ENCODE results near the gene NCK2. TPM values are rescaled to one million over a fixed set of nuclear protein-coding genes. Genes with fewer than 3 reads are reported as not detected.

Gene NCK2
- total RNA-seq, 1 experiment from 2014 or later: 26.7 TPM

DNA sequence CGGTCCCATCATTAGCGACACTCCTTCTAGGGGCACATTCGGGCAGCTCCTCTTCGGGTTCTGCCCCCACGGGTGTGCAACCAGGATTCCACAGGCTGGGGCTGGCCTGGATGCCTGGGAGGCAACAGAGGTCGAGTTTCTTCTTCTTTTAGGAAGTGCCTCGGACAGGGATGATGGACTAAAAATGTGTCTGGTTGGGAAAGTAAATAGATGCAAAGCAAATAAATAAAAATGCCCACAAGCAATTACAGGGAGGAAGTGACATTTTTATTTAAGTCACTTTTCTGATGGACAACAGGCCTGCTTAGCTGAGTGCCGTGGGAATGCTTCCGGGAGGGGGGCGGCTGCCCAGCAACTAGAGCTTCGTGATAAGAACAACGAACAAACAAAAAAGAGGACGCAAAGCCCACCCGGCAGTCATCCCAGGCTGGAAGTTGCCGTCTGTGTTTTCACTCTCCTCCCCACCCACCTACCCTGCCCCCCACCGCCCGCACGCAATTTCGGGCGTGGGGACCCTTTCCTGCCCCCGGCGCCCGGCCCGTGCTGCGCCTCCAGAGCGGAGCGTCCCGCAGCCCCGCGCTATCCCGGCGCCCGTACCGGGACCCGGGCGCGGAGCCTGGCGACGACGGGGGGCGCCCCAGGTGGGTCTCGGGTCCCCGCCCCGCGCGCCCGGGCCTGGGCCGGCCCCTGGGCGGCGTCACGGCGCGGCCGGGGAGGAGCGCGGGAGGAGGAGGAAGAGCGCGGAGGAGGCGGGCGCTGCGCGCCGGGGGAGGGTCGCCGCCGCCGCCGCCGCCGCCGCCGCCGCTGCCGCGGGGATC is 412 bp upstream of the NCK2 start:
- peaks cover 39% of the 10 kb centered on the region for H3K79me2 ChIP-seq (ENCODE audit: insufficient read depth, low read length)
- H3K9me3 ChIP-seq (ENCODE audit: control insufficient read depth in 1 of 2, insufficient read depth in 1 of 2, low read depth in 1 of 2, low read length in 2 of 2): no peaks in the 10 kb centered on the region
- no peak overlapping the region for H2AFZ ChIP-seq (ENCODE audit: low read depth, low read length, poor library complexity, severe bottlenecking)
- H3K9ac ChIP-seq (ENCODE audit: low read length): peak overlapping the region; percentile 44
- peak overlapping the region; percentile 66 for H3K4me2 ChIP-seq (ENCODE audit: low read length)
- no peaks in the 10 kb centered on the region for H3K27me3 ChIP-seq (ENCODE audit: insufficient read depth, low read length)
- intact Hi-C loops (cut with micrococcal nuclease): no loop called here
- peaks cover 6 to 16% of the 10 kb centered on the region in 2 experiments; a peak in 3 of 4 replicates for H3K4me1 ChIP-seq (ENCODE audit: control insufficient read depth in 1 of 2, insufficient read depth in 2 of 2, low read length in 2 of 2)
- ChIA-PET RAD21 (ENCODE audit: low non-redundant PET in 1 of 2, low total read pairs in 2 of 2, uncharacterized antibody in 2 of 2, unreplicated experiment in 2 of 2) (no interaction called here), POLR2A (no interaction called here), CTCF (no interaction called here)
- no peaks in the 10 kb centered on the region for H3K9me2 ChIP-seq (ENCODE audit: insufficient read depth)
- H3K36me3 ChIP-seq (ENCODE audit: control insufficient read depth in 1 of 2, insufficient read depth in 2 of 2, low read length in 2 of 2): 0 out of 4 replicates have a peak, but pooled peaks cover 0 to 8% of the 10 kb centered on the region in 2 experiments
- peak; percentile 95 for ATAC-seq
- peak overlapping the region; percentile 41 to 48 for H3K4me3 ChIP-seq (replicated peaks in 1 of 2; ENCODE audit: low read depth in 1 of 2, low read length in 2 of 2)
- TF ChIP-seq EZH2phosphoT487 (IDR thresholded peaks at IDR 0.05; ENCODE audit: borderline replicate concordance): no peak
- peak; percentile 42; the same call in 1 of the 2 replicates for TF ChIP-seq POLR2AphosphoS5 (IDR thresholded peaks at IDR 0.05; ENCODE audit: low read depth, low read length)
- DNase-seq (ENCODE audit: low read depth, low spot score): no peak
- H3K27ac ChIP-seq (ENCODE audit: low read depth, low read length): peak overlapping the region; percentile 81; the same call in 1 of the 2 replicates
- no TSS peak for BruUV-seq (replicated peaks)
- no peaks in the 10 kb centered on the region for H4K20me1 ChIP-seq (ENCODE audit: insufficient read depth)

DNA sequence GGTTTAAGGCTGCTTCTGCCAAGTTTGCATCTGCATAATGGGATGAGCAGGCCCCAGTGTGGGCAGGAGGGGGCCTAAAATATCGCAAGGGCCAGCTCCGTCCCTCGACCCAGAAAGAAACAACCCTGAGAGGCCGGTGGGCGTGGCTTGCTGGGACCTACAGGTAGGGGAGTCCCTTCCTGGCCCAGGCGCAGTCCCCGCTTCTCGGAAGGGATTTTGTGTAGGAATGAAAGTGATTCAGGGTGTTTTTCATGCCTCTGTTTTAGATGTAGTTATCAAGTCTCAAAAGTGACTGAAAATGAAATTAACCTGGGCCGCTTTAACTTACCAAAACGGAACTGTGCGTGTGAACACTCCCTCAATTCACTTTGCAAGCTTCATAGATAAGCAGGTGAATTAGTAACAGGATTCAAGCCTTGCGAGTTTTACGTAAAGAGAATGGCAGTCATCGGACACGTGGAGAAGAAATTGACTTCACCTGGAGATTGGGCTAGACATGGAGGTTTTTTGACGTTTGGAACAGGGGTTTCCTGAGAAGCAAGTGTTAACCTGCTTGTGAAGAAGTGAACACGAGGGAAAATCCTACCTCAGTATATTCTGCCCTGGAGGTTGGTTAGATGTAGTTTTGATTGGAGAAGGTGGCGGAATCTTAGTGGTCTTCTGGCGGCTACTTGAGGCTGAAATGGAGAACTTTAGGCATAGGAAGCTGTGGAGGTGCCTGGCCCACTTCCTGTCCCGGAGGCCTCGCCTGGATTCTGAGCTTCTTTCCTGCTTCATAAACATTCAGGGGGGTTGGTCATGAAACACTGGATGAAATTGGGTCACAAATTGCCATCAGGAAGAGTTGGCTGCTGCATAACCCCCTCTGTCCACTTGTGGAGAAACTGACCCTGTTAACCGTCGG is 1.7 kb downstream of the NCK2 start:
- Histone ChIP-seq H3K79me2 (ENCODE audit: insufficient read depth, low read length) (peaks cover 59% of the 10 kb centered on the region), H3K4me3 (replicated peaks in 1 of 2; ENCODE audit: low read depth in 1 of 2, low read length in 2 of 2) (peak overlapping the region; percentile 55 to 75), H3K4me1 (ENCODE audit: control insufficient read depth in 1 of 2, insufficient read depth in 2 of 2, low read length in 2 of 2) (peaks cover 6 to 16% of the 10 kb centered on the region in 2 experiments; a peak in 3 of 4 replicates), H3K36me3 (ENCODE audit: control insufficient read depth in 1 of 2, insufficient read depth in 2 of 2, low read length in 2 of 2) (0 out of 4 replicates have a peak, but pooled peaks cover 0 to 8% of the 10 kb centered on the region in 2 experiments), H3K9me3 (ENCODE audit: control insufficient read depth in 1 of 2, insufficient read depth in 1 of 2, low read depth in 1 of 2, low read length in 2 of 2) (no peaks in the 10 kb centered on the region), H3K27ac (ENCODE audit: low read depth, low read length) (no peak overlapping the region), H3K27me3 (ENCODE audit: insufficient read depth, low read length) (no peaks in the 10 kb centered on the region), H3K9me2 (ENCODE audit: insufficient read depth) (no peaks in the 10 kb centered on the region), H3K4me2 (ENCODE audit: low read length) (peak overlapping the region; percentile 91), H4K20me1 (ENCODE audit: insufficient read depth) (no peaks in the 10 kb centered on the region), H2AFZ (ENCODE audit: low read depth, low read length, poor library complexity, severe bottlenecking) (no peak overlapping the region), H3K9ac (ENCODE audit: low read length) (peak overlapping the region; percentile 76)
- intact Hi-C loops (cut with micrococcal nuclease): no loop called here
- POLR2A ChIA-PET: no interaction called here
- CTCF ChIA-PET: no interaction called here
- TSS peak; percentile 34 for BruUV-seq (replicated peaks)
- DNase-seq (ENCODE audit: low read depth, low spot score) (no peak), ATAC-seq (no peak)
- RAD21 ChIA-PET (ENCODE audit: low non-redundant PET in 1 of 2, low total read pairs in 2 of 2, uncharacterized antibody in 2 of 2, unreplicated experiment in 2 of 2): no interaction called here
- no peak for TF ChIP-seq ZNF274 (IDR thresholded peaks at IDR 0.05; ENCODE audit: low read depth, low read length)
- TF ChIP-seq, protein P1, sequence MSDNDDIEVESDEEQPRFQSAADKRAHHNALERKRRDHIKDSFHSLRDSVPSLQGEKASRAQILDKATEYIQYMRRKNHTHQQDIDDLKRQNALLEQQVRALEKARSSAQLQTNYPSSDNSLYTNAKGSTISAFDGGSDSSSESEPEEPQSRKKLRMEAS (IDR thresholded peaks at IDR 0.05): no peak
- TF ChIP-seq FOSL1 (IDR thresholded peaks at IDR 0.05; ENCODE audit: low read depth): no peak
- no peak for TF ChIP-seq SP1 (IDR thresholded peaks at IDR 0.05; ENCODE audit: low read depth)
- no peak for TF ChIP-seq POLR2A (IDR thresholded peaks at IDR 0.05; ENCODE audit: borderline replicate concordance, extremely low read depth, insufficient read depth, insufficient read length)
- TF ChIP-seq TCF7L2 (IDR thresholded peaks at IDR 0.05; ENCODE audit: borderline replicate concordance, extremely low read depth, insufficient read depth, insufficient read length): no peak
- TF ChIP-seq, protein P2, sequence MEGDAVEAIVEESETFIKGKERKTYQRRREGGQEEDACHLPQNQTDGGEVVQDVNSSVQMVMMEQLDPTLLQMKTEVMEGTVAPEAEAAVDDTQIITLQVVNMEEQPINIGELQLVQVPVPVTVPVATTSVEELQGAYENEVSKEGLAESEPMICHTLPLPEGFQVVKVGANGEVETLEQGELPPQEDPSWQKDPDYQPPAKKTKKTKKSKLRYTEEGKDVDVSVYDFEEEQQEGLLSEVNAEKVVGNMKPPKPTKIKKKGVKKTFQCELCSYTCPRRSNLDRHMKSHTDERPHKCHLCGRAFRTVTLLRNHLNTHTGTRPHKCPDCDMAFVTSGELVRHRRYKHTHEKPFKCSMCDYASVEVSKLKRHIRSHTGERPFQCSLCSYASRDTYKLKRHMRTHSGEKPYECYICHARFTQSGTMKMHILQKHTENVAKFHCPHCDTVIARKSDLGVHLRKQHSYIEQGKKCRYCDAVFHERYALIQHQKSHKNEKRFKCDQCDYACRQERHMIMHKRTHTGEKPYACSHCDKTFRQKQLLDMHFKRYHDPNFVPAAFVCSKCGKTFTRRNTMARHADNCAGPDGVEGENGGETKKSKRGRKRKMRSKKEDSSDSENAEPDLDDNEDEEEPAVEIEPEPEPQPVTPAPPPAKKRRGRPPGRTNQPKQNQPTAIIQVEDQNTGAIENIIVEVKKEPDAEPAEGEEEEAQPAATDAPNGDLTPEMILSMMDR (IDR thresholded peaks at IDR 0.05 in 2 of 3, conservative IDR thresholded peaks at IDR 0.05 in 1 of 3; ENCODE audit: borderline replicate concordance in 1 of 3, insufficient read depth in 1 of 3, low read depth in 2 of 3, low read length in 2 of 3): no peak
- TF ChIP-seq RAD21 (IDR thresholded peaks at IDR 0.05; ENCODE audit: low read depth): no peak
- TF ChIP-seq SRF (IDR thresholded peaks at IDR 0.05; ENCODE audit: low read depth): no peak
- no peak for TF ChIP-seq EZH2phosphoT487 (IDR thresholded peaks at IDR 0.05; ENCODE audit: borderline replicate concordance)
- TF ChIP-seq ZFX (IDR thresholded peaks at IDR 0.05): no peak
- TF ChIP-seq, protein P3, sequence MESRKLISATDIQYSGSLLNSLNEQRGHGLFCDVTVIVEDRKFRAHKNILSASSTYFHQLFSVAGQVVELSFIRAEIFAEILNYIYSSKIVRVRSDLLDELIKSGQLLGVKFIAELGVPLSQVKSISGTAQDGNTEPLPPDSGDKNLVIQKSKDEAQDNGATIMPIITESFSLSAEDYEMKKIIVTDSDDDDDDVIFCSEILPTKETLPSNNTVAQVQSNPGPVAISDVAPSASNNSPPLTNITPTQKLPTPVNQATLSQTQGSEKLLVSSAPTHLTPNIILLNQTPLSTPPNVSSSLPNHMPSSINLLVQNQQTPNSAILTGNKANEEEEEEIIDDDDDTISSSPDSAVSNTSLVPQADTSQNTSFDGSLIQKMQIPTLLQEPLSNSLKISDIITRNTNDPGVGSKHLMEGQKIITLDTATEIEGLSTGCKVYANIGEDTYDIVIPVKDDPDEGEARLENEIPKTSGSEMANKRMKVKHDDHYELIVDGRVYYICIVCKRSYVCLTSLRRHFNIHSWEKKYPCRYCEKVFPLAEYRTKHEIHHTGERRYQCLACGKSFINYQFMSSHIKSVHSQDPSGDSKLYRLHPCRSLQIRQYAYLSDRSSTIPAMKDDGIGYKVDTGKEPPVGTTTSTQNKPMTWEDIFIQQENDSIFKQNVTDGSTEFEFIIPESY (IDR thresholded peaks at IDR 0.05; ENCODE audit: extremely low read depth, insufficient replicate concordance, low read length): no peak
